Esophagus squamous epithelium (tissue), 4 donors: ENCODE measurements around the gene CD300LG.

ENCODE experiments used
- CTCF ChIP-seq, 6 experiments: fragments of 450-650 bp in 4 of 6; fragments of 200-600 bp in 2 of 6; sonication (generic) in 2 of 6; IDR thresholded peaks; one replicate each; pipeline ENCODE4 v1.5.1; 2016 to 2019; ENCODE audit warnings: antibody characterized with exemption in 6 of 6, mild to moderate bottlenecking in 4 of 6, moderate library complexity in 4 of 6
- POLR2A ChIP-seq, 4 donors: fragments of 450-650 bp; IDR thresholded peaks; one replicate each; pipeline ENCODE4 v1.6.1; 2017; ENCODE audit warnings: antibody characterized with exemption in 4 of 4, mild to moderate bottlenecking in 4 of 4, moderate library complexity in 3 of 4

GRCh38 chr17:43800736-43801135, 46.2 kb upstream of the CD300LG start:
- TF ChIP-seq CTCF (IDR thresholded peaks at IDR 0.05): no peak
- no peak for TF ChIP-seq POLR2A (IDR thresholded peaks at IDR 0.05)
